Measurements from ENCODE around the gene GAL.

DNA sequence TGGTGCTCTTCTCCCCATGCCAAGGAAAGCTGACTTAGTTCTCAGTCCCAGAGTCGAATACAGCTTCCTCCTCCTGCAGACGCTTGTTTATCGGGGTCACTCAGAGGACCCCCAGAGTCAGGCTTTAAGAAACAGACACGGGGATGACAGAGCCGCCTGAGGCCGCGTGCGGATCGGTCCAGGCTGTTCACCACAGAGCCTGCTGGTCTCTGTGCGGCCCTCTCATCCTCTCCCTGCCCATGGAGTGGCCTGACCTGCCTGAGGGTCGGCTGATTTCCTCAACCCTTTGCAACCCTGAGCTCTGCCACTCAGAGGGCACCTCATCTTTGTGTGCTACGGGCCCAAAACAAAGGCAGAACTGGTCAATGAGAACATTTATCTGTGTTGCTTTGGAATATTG lies 2.1 kb downstream of the GAL start:
- TF ChIP-seq, protein P1, sequence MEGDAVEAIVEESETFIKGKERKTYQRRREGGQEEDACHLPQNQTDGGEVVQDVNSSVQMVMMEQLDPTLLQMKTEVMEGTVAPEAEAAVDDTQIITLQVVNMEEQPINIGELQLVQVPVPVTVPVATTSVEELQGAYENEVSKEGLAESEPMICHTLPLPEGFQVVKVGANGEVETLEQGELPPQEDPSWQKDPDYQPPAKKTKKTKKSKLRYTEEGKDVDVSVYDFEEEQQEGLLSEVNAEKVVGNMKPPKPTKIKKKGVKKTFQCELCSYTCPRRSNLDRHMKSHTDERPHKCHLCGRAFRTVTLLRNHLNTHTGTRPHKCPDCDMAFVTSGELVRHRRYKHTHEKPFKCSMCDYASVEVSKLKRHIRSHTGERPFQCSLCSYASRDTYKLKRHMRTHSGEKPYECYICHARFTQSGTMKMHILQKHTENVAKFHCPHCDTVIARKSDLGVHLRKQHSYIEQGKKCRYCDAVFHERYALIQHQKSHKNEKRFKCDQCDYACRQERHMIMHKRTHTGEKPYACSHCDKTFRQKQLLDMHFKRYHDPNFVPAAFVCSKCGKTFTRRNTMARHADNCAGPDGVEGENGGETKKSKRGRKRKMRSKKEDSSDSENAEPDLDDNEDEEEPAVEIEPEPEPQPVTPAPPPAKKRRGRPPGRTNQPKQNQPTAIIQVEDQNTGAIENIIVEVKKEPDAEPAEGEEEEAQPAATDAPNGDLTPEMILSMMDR (IDR thresholded peaks at IDR 0.05; ENCODE audit: insufficient read depth, low read depth, low read length) = no peak
- no peak for TF ChIP-seq EZH2 (IDR thresholded peaks at IDR 0.05; ENCODE audit: insufficient read depth, low read length)
